Left forelimb (tissue), 1 donor: ENCODE results near the gene FGR.
"Not testable (repeated sequence)": the region's sequence is repeated elsewhere in the genome, so short reads cannot be mapped to it uniquely, and the experiment has no call there.

ENCODE experiments used
- DNase-seq: peaks from one replicate; pipeline ENCODE4 v3.0.0-alpha.2; 2018; ENCODE audit warnings: low spot score

FGR gene

DNA sequence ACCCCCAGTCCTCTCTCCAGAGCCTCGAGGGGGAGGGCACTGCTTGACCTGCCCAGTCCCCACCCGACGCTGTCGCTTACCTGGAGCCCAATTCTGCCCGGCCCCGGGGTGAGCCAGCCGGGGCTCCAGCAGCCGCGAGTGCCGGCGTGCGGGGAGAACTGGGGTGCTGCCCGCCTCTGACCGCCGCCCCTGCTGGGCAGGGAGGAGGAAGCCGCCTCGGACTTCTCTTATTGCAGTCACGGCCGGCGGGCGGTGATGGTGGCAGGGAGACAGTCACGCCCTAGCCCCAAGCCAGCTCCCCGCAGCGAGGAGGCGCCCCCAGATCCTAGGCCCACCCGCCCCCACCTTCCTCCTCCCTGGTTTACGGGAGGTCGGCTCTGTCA, at the start of gene FGR:
FGR (minus strand) TSS at position 201 of the 383 bp plus-strand sequence. CDS start 11,269 bp downstream, outside the sequence.
- DNase-seq = no peak

DNA sequence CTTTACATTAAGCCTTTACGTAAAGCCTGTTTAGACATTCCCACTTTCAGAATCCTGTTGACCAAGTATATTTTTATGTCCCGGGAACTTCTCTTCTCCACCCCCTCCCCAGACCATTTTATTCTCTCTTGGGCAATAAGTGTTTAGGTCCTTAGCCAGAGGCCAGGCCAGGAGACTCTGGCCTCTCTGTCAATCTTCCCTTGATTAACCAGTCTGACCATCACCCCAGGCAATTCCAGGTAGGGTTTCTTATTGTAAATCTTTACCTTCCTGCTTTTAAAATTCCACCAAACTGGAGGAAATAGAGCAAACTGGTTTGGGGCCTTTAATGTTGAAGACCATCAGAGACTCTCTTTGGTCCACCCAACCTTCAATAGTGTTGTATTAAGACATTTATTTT, 49.2 kb upstream of the FGR start:
- no peak for DNase-seq

- no peak for DNase-seq
Observed at GRCh38 chr1:27682351-27682944, 47.5 kb upstream of the FGR start.

- not testable (repeated sequence) for DNase-seq
Observed at GRCh38 chr1:27681580-27681979, 46.6 kb upstream of the FGR start.

GRCh38 chr1:27680225-27680791, 45.3 kb upstream of the FGR start:
- DNase-seq = not testable (repeated sequence)

GRCh38 chr1:27678747-27679146, 43.8 kb upstream of the FGR start:
- no peak for DNase-seq

DNA sequence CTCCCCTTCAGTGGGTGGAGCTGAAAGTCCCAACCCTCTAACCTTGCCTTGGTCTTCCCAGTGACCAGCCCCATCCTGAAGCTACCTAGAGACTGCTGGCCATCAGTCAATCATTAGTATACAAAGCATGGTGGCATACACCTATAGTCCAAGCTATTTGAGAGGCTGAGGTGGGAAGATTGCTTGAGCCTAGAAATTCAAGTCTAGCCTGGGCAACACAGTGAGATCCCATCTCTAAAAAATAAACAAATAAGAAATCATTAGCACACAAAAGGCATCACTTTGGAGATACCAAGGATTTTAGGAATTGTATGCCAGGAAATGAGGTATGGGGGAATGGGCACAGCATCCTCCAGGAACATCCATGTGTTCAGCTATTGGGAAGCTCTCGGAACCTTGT, 41.4 kb upstream of the FGR start:
- DNase-seq = no peak

DNA sequence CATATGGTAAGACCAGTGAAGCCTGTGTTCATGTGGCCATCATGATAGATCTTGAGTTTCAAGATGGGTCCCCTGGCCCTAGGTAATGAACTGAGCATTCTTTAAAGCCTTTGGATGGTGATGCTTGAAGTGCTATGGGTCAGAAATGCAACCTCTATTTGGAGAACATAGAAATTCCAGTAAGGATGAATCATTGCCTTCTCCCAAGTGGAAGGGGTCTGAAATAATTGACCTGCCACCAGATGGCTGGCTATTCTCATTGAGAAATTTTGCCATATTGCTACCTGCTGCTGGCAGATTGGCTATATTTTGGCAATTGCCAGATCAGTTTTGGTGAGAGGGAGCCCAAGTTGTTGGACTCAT, 37.7 kb upstream of the FGR start:
- DNase-seq = no peak

DNA sequence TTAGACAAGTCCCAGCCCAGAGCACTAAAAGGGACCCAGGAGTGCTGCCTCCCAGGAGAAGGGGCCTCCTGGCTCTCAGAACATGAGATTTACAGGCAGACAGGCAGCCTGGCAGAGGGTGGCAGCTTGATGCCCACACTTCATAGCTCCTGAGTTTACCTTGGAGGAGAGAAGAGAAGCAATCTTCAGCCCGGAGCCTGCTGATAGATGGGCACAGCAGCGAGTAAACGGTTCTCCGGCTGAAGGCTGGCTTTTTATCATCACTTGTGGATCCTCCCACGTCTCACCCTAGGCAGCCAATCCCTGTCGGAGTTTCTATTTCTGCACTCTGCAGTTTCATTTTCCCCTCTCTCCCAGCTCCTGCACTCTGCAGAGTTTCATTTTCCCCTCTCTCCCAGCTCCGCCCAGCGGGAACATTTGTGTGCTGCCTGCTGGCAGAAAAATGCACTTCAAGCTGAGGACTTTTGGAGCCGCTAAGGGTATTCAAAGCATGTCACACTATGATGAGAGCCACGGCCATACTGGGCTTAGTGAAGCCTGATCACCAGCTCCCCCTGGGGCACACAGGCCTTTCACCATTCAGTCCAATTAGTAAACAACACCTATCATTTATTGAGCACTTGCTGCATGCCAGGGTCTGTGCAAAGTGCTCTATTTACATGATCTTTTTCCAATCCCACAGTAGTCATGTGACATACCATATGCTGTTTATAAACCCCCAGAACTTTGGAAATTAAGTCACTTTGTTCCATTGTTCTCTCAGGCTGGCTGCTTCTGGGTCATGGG, 37.2 kb upstream of the FGR start, which contains the start of gene IFI6:
IFI6 (minus strand) TSS at position 229 of the 786 bp plus-strand sequence. CDS start 2,878 bp downstream, outside the sequence.
- DNase-seq = peak; percentile 89

DNA sequence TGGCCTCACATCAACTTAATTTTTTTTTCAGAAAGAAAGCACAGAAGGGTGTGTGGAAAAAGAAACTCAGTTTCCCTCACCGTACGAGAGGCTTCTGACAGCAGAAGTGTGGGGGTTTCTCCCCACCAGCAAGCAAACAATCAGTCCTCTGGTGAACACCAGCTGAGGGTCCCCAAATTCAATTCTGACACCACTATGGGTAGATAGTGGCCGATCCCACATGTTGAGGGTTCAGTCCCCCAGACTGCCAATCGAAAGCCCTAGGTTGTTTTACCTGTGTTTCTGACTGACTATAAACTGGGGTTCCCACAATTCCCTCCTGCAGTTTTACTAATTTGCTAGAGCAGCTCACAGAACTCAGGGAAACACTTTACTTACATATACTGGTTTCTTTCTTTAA, 34.9 kb upstream of the FGR start:
- DNase-seq = no peak

- DNase-seq = peak; percentile 81
Observed at GRCh38 chr1:27668808-27669723, 34.1 kb upstream of the FGR start.

GRCh38 chr1:27668121-27668807, 33.3 kb upstream of the FGR start:
- DNase-seq = no peak

DNA sequence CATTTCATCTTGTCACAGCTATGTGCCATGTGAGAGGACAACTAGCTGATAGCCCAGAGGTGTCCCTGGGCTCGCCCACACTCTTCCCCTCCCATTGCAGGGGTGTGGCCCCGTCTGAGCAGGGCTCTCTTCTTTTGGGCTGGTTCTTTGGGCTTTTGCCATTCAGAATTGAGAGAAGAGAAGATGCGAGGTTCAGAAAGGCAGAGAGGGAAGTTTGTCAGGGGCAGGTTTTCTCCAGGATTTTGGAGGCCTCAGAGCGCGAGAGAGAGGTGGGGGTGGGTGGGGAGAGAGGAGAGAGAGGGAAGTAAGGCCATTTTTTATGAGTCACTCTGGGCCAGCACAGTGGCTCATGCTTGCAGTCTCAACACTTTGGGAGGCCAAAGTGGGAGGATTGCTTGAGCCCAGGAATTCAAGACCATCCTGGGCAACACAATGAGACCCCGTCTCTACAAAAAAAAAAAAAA, 31.8 kb upstream of the FGR start:
- no peak for DNase-seq

GRCh38 chr1:27666294-27666693, 31.3 kb upstream of the FGR start:
- no peak for DNase-seq

GRCh38 chr1:27665016-27665651, 30.1 kb upstream of the FGR start:
- DNase-seq = no peak

DNA sequence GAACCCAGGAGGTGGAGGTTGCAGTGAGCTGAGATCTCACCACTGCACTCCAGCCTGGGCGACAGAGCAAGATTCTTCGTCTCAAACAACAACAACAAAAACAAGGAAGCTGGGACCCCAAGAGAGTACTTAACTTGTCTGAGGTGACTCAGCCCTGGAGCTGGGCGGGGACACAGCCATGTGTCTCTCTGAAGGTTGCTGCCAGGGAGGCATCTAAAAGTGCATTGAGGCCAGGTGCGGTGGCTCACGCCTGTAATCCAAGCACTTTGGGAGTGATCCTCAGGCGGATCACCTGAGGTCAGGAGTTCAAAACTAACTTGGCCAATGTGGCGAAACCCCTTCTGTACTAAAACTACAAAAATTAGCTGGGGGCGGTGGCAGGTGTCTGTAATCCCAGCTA, 29.3 kb upstream of the FGR start:
- DNase-seq = no peak

- peak; percentile 89 for DNase-seq
Observed at GRCh38 chr1:27662707-27663393, 27.9 kb upstream of the FGR start.

GRCh38 chr1:27662261-27662660, 27.3 kb upstream of the FGR start:
- no peak for DNase-seq

DNA sequence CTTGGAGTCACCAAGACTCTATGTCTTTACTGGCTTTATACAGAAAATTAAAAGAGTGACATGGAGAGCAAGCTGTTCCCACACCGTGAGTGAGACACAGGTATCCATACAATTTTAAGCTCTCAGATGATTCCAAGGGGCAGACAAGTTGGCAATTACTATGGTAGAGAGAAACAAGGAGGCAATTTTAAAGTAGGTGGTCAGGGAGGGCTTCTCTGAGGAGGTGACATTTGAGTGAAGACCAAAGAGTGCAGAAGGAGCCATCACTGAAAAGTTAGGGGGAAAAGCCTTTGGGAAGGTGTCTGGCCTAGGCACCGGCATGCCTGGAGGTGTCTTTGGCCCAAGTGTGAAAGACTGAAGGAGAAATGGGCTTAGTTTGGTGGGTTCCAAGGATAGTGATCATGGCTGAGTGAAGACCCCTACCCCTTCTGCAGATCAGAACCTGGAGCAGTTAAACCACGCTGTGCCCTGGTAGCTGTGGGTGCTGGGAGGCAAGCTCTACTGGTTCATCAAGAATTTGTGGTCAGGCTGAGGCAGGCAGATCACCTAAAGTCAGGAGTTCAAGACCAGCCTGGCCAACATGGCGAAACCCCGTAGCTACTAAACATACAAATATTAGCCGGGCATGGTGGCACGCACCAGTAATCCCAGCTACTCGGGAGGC, 26.6 kb upstream of the FGR start:
- no peak for DNase-seq

DNA sequence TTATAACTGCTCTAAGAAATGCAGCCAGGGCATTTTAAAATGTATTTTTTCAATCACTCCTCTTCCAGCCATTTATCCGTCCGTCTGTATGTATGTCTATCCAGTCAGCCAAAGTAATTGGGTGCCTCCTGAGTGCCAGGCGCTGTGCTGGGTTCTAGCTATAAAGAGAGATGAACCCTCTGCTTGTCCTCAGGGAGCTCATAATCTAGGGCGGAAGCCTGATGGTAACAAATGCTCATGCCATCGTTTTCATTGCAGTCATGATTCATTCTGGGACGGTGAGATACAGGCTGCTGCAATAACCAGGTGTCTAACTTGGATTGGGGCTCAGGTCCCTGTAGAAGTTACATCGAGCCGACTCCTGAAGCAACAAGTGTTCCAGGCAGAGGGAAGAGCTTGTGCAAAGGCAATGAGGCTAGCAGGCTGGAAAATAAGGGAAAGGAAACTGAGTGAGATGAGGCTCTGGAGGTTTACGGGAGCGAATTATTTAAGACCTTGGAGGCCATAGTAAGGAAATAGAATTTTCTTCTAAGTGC, 25.4 kb upstream of the FGR start:
- no peak for DNase-seq
